ENCODE measurements around the gene C2CD4D. TPM values are rescaled to one million over a fixed set of nuclear protein-coding genes. Genes with fewer than 3 reads are reported as not detected.

C2CD4D gene
- total and polyA plus RNA-seq, 2 donors (not counting 1 experiment from before 2014, with no cell fraction given) = not detected

DNA sequence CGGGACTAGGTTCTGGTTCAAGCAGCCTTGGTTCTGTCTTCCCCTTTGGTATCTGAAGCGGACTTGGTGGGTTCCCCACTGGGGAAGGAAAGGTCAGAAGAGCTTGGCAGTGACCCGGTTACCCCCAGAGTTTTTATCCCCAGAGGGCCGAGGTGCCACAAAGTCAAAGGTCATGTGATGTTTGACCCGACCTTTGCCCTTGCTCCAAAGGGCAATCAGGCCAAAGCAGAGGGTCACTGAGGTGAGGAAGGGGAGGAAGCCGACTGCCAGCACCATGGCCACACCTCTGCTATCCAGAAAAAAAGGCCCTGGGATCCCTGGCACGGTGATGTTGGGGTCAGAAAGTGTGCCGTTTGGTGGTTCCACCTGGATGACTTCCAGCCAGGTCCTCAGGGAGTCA, 38.8 kb downstream of the C2CD4D start:
- no peak overlapping the region for H3K4me2 ChIP-seq (ENCODE audit: extremely low read depth, insufficient read depth, low read length)
- no peak for TF ChIP-seq EZH2 (IDR thresholded peaks at IDR 0.05; ENCODE audit: low read length, missing control alignments)
- no peak for DNase-seq (ENCODE audit: low read depth in 2 of 2)
- no peaks in the 10 kb centered on the region for H3K4me1 ChIP-seq (ENCODE audit: control insufficient read depth, extremely low read depth, insufficient read depth, low read length)
- H3K36me3 ChIP-seq (ENCODE audit: control insufficient read depth, insufficient read depth, low read length) = no peaks in the 10 kb centered on the region
- no peaks in the 10 kb centered on the region for H3K79me2 ChIP-seq (ENCODE audit: control insufficient read depth, insufficient read depth, low read length)
- H3K27me3 ChIP-seq (ENCODE audit: control insufficient read depth, insufficient read depth, low read length) = peaks cover 71% of the 10 kb centered on the region
- H3K9ac ChIP-seq (ENCODE audit: insufficient read depth, low read length) = no peak overlapping the region
- no peak overlapping the region for H3K27ac ChIP-seq (ENCODE audit: insufficient read depth, low read length)
- H3K4me3 ChIP-seq (replicated peaks in 1 of 4; ENCODE audit: control extremely low read depth in 1 of 4, insufficient read depth in 1 of 4, low read depth in 3 of 4, low read length in 4 of 4) = no peak overlapping the region
- H2AFZ ChIP-seq (ENCODE audit: low read length) = no peak overlapping the region
- no peaks in the 10 kb centered on the region for H4K20me1 ChIP-seq (ENCODE audit: control insufficient read depth, extremely low read depth, insufficient read depth, low read length)
- no peaks in the 10 kb centered on the region for H3K9me3 ChIP-seq (ENCODE audit: control insufficient read depth, insufficient read depth, low read depth, low read length)

DNA sequence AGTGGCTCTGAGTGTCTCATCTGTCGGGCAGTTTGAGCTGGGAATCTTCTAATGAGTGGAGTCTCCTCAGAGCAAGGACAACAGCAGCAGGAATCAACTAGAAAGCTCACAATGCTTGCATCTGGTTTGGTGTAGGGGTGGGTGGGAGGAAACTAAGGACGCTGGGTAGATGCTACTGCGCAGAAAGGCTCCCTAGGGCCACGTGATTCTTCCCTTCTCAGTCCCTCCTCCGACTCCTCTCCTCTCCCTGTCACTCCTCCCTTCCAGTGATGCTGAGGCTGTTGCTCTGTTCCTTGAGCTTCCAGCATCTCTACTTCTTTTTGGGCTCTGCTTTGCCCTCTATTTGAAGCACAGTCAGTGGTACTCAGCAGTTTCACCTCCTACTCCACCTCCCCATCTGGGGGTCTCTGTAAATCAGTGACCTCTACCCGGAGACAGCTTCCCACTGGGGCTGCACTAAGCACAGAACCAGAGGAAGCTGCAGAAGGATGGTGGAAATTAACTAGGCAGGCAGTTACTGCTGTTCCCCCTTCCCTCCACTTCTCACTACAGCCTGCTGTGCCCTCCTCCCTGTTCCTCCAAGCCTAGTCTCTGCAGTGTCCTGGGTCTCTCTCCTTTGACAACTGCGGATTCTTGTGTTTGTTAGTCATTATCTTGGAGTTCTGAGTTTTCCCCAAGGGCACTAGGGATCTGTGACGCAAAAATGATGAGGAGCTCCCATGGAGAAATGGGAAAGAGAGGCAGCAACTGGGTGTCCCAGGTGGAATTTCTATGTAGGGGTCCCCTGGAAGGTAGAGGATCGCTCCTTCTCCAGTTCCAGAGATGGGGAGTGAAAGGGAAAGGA, 40.2 kb downstream of the C2CD4D start:
- Histone ChIP-seq H3K79me2 (ENCODE audit: control insufficient read depth, insufficient read depth, low read length) (no peaks in the 10 kb centered on the region), H3K27me3 (ENCODE audit: control insufficient read depth, insufficient read depth, low read length) (peaks cover 57% of the 10 kb centered on the region), H3K27ac (ENCODE audit: insufficient read depth, low read length) (no peak overlapping the region), H3K4me2 (ENCODE audit: extremely low read depth, insufficient read depth, low read length) (no peak overlapping the region), H2AFZ (ENCODE audit: low read length) (no peak overlapping the region), H3K4me1 (ENCODE audit: control insufficient read depth, extremely low read depth, insufficient read depth, low read length) (no peaks in the 10 kb centered on the region), H4K20me1 (ENCODE audit: control insufficient read depth, extremely low read depth, insufficient read depth, low read length) (no peaks in the 10 kb centered on the region), H3K9ac (ENCODE audit: insufficient read depth, low read length) (no peak overlapping the region), H3K36me3 (ENCODE audit: control insufficient read depth, insufficient read depth, low read length) (no peaks in the 10 kb centered on the region), H3K4me3 (replicated peaks in 1 of 4; ENCODE audit: control extremely low read depth in 1 of 4, insufficient read depth in 1 of 4, low read depth in 3 of 4, low read length in 4 of 4) (no peak overlapping the region), H3K9me3 (ENCODE audit: control insufficient read depth, insufficient read depth, low read depth, low read length) (no peaks in the 10 kb centered on the region)
- no peak for DNase-seq (ENCODE audit: low read depth in 2 of 2)
- peak; percentile 25 for TF ChIP-seq EZH2 (IDR thresholded peaks at IDR 0.05; ENCODE audit: low read length, missing control alignments)
- TF ChIP-seq, protein P1, sequence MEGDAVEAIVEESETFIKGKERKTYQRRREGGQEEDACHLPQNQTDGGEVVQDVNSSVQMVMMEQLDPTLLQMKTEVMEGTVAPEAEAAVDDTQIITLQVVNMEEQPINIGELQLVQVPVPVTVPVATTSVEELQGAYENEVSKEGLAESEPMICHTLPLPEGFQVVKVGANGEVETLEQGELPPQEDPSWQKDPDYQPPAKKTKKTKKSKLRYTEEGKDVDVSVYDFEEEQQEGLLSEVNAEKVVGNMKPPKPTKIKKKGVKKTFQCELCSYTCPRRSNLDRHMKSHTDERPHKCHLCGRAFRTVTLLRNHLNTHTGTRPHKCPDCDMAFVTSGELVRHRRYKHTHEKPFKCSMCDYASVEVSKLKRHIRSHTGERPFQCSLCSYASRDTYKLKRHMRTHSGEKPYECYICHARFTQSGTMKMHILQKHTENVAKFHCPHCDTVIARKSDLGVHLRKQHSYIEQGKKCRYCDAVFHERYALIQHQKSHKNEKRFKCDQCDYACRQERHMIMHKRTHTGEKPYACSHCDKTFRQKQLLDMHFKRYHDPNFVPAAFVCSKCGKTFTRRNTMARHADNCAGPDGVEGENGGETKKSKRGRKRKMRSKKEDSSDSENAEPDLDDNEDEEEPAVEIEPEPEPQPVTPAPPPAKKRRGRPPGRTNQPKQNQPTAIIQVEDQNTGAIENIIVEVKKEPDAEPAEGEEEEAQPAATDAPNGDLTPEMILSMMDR (conservative IDR thresholded peaks at IDR 0.05 in 1 of 2, IDR thresholded peaks at IDR 0.05 in 1 of 2; ENCODE audit: low read depth in 1 of 2, low read length in 2 of 2) = no peak

GRCh38 chr1:151798571-151798970, 41.0 kb downstream of the C2CD4D start:
- peaks cover 50% of the 10 kb centered on the region for H3K27me3 ChIP-seq (ENCODE audit: control insufficient read depth, insufficient read depth, low read length)

More at GRCh38 chr1:151798571-151798970, 41.0 kb downstream of the C2CD4D start:
- no peak overlapping the region for H2AFZ ChIP-seq (ENCODE audit: low read length)
- H3K27ac ChIP-seq (ENCODE audit: insufficient read depth, low read length) = no peak overlapping the region
- no peak for DNase-seq (ENCODE audit: low read depth in 2 of 2)
- H3K36me3 ChIP-seq (ENCODE audit: control insufficient read depth, insufficient read depth, low read length) = no peaks in the 10 kb centered on the region
- no peak overlapping the region for H3K9ac ChIP-seq (ENCODE audit: insufficient read depth, low read length)
- no peaks in the 10 kb centered on the region for H3K9me3 ChIP-seq (ENCODE audit: control insufficient read depth, insufficient read depth, low read depth, low read length)
- TF ChIP-seq EZH2 (IDR thresholded peaks at IDR 0.05; ENCODE audit: low read length, missing control alignments) = no peak
- TF ChIP-seq, protein P1 (conservative IDR thresholded peaks at IDR 0.05 in 1 of 2, IDR thresholded peaks at IDR 0.05 in 1 of 2; ENCODE audit: low read depth in 1 of 2, low read length in 2 of 2) = no peak
- H3K4me3 ChIP-seq (replicated peaks in 1 of 4; ENCODE audit: control extremely low read depth in 1 of 4, insufficient read depth in 1 of 4, low read depth in 3 of 4, low read length in 4 of 4) = no peak overlapping the region
- H3K4me2 ChIP-seq (ENCODE audit: extremely low read depth, insufficient read depth, low read length) = no peak overlapping the region
- no peaks in the 10 kb centered on the region for H3K79me2 ChIP-seq (ENCODE audit: control insufficient read depth, insufficient read depth, low read length)
- no peaks in the 10 kb centered on the region for H4K20me1 ChIP-seq (ENCODE audit: control insufficient read depth, extremely low read depth, insufficient read depth, low read length)
- H3K4me1 ChIP-seq (ENCODE audit: control insufficient read depth, extremely low read depth, insufficient read depth, low read length) = no peaks in the 10 kb centered on the region
